GM20431 (cell line): ENCODE measurements around the gene TARDBP.
"Not testable (repeated sequence)": the region's sequence is repeated elsewhere in the genome, so short reads cannot be mapped to it uniquely, and the experiment has no call there.

Experiments used
- in situ Hi-C: fragments of 300-500 bp; cut with MseI, MboI; formaldehyde crosslinking; loops from one replicate; pipeline ENCODE4 v1.15.0; 2020; ENCODE audit warnings: low sequenced_read_pairs; ENCODE audit not compliant: unreplicated experiment

TARDBP gene

GRCh38 chr1:11039351-11040104, 27.1 kb downstream of the TARDBP start:
- in situ Hi-C loops = loop anchor here (25.0 kb wide), 1 partner anchor 598 kb away; no protein-coding TSS in a partner anchor

GRCh38 chr1:11040105-11040429, 27.6 kb downstream of the TARDBP start:
- in situ Hi-C loops = loop anchor here (25.0 kb wide), 1 partner anchor 597 kb away; no protein-coding TSS in a partner anchor

- in situ Hi-C loops = loop anchor here (25.0 kb wide), 1 partner anchor 596 kb away; no protein-coding TSS in a partner anchor
These were observed 28.6 kb downstream of the TARDBP start for GRCh38 chr1:11041048-11041447.

GRCh38 chr1:11042065-11042464, 29.6 kb downstream of the TARDBP start:
- in situ Hi-C loops = loop anchor here (25.0 kb wide), 1 partner anchor 595 kb away; no protein-coding TSS in a partner anchor

GRCh38 chr1:11042995-11043874, 30.8 kb downstream of the TARDBP start:
- in situ Hi-C loops = loop anchor here (25.0 kb wide), 1 partner anchor 594 kb away; no protein-coding TSS in a partner anchor

- in situ Hi-C loops = loop anchor here (25.0 kb wide), 1 partner anchor 593 kb away; no protein-coding TSS in a partner anchor
These were observed 31.8 kb downstream of the TARDBP start for GRCh38 chr1:11044086-11044848.

GRCh38 chr1:11044849-11045427, 32.5 kb downstream of the TARDBP start:
- in situ Hi-C loops = loop anchor here (25.0 kb wide), 1 partner anchor 592 kb away; no protein-coding TSS in a partner anchor

- in situ Hi-C loops = loop anchor here (25.0 kb wide), 1 partner anchor 592 kb away; no protein-coding TSS in a partner anchor
These were observed 33.2 kb downstream of the TARDBP start for GRCh38 chr1:11045428-11046269.

GRCh38 chr1:11046270-11046566, 33.8 kb downstream of the TARDBP start:
- in situ Hi-C loops = loop anchor here (25.0 kb wide), 1 partner anchor 591 kb away; no protein-coding TSS in a partner anchor

GRCh38 chr1:11046625-11047365, 34.3 kb downstream of the TARDBP start, which contains the start of gene MASP2:
Gene MASP2, minus strand, starts transcription at chr1:11047239. Its CDS starts 32 bp downstream, at chr1:11047207.
- in situ Hi-C loops = loop anchor here (25.0 kb wide), 1 partner anchor 591 kb away; no protein-coding TSS in a partner anchor

GRCh38 chr1:11051121-11051520, 38.7 kb downstream of the TARDBP start:
- in situ Hi-C loops = not testable (repeated sequence)

- in situ Hi-C loops = no loop called here
These were observed 39.5 kb downstream of the TARDBP start for GRCh38 chr1:11051781-11052511.

GRCh38 chr1:11052839-11053757, 40.6 kb downstream of the TARDBP start:
- in situ Hi-C loops = no loop called here

- in situ Hi-C loops = no loop called here
These were observed 41.3 kb downstream of the TARDBP start for GRCh38 chr1:11053758-11054137.

- in situ Hi-C loops = no loop called here
These were observed 41.7 kb downstream of the TARDBP start for GRCh38 chr1:11054181-11054580.

- in situ Hi-C loops = no loop called here
These were observed 42.2 kb downstream of the TARDBP start for GRCh38 chr1:11054666-11055065.
